Neuronal stem cell (in vitro differentiated cells): Measurements from ENCODE around the gene NOVA1.

Source experiments
- DNase-seq: peaks from one replicate; pipeline ENCODE4 v3.0.0-alpha.2; 2013; ENCODE audit warnings: low spot score
- H2AFZ ChIP-seq: one replicate; pipeline ENCODE4 v1.6.1; 2013; ENCODE audit warnings: mild to moderate bottlenecking, low read length, inconsistent platforms
- H2AK5ac ChIP-seq: 2 replicates; pipeline ENCODE4 v1.6.1; 2013; ENCODE audit warnings: low read depth, mild to moderate bottlenecking, inconsistent platforms, low read length, moderate library complexity, mixed read lengths
- H2BK120ac ChIP-seq: 2 replicates; pipeline ENCODE4 v1.6.1; 2013; ENCODE audit warnings: low read depth, mild to moderate bottlenecking, inconsistent platforms, low read length, moderate library complexity, mixed read lengths
- H2BK12ac ChIP-seq: one replicate; pipeline ENCODE4 v1.6.1; 2013; ENCODE audit warnings: low read length, inconsistent platforms
- H2BK15ac ChIP-seq: 2 replicates; pipeline ENCODE4 v1.6.1; 2013; ENCODE audit warnings: mild to moderate bottlenecking, low read length, inconsistent platforms, mixed read lengths
- H2BK5ac ChIP-seq: one replicate; pipeline ENCODE4 v1.6.1; 2013; ENCODE audit warnings: inconsistent platforms, mild to moderate bottlenecking, low read length, moderate library complexity
- H3K14ac ChIP-seq: one replicate; pipeline ENCODE4 v1.6.1; 2013; ENCODE audit warnings: low read length, inconsistent platforms
- H3K18ac ChIP-seq: 2 replicates; pipeline ENCODE4 v1.6.1; 2013; ENCODE audit warnings: low read length, inconsistent platforms
- H3K23ac ChIP-seq: 2 replicates; pipeline ENCODE4 v1.6.1; 2013; ENCODE audit warnings: low read depth, mild to moderate bottlenecking, mixed read lengths, low read length, inconsistent platforms; ENCODE audit not compliant: poor library complexity
- H3K27ac ChIP-seq: replicated peaks from 3 replicates; pipeline ENCODE4 v1.5.1; 2013; ENCODE audit warnings: low read length, inconsistent platforms
- H3K27me3 ChIP-seq, 3 experiments: 2 replicates each; pipeline ENCODE4 v1.6.1; 2013; ENCODE audit warnings: low read length in 3 of 3, mild to moderate bottlenecking in 2 of 3, inconsistent platforms in 1 of 3, low read depth in 1 of 3, mixed read lengths in 1 of 3, moderate library complexity in 1 of 3; ENCODE audit not compliant: control insufficient read depth in 3 of 3, insufficient read depth in 3 of 3
- H3K36me3 ChIP-seq, 2 donors: replicated peaks in 1 of 2; 2 replicates each; pipeline ENCODE4 v1.6.1; 2013; ENCODE audit warnings: low read length in 2 of 2; ENCODE audit not compliant: control insufficient read depth in 2 of 2, insufficient read depth in 2 of 2
- H3K4ac ChIP-seq: 2 replicates; pipeline ENCODE4 v1.6.1; 2013; ENCODE audit warnings: inconsistent platforms, mild to moderate bottlenecking, low read length, moderate library complexity
- H3K4me1 ChIP-seq, 2 donors: 1 replicate in 1 of 2; 2 replicates in 1 of 2; pipeline ENCODE4 v1.6.1; 2013; ENCODE audit warnings: low read length in 2 of 2, low read depth in 1 of 2; ENCODE audit not compliant: control insufficient read depth in 2 of 2, insufficient read depth in 1 of 2
- H3K4me2 ChIP-seq: one replicate; pipeline ENCODE4 v1.6.1; 2013; ENCODE audit warnings: mild to moderate bottlenecking, low read length, inconsistent platforms; ENCODE audit not compliant: insufficient read depth, poor library complexity, severe bottlenecking
- H3K4me3 ChIP-seq, 2 donors: 2 replicates each; pipeline ENCODE4 v1.5.1; 2013; ENCODE audit warnings: low read length in 2 of 2, mild to moderate bottlenecking in 2 of 2, inconsistent platforms in 1 of 2, moderate library complexity in 1 of 2
- H3K79me1 ChIP-seq: one replicate; pipeline ENCODE4 v1.6.1; 2013; ENCODE audit warnings: low read depth, mild to moderate bottlenecking, inconsistent platforms, low read length, moderate library complexity
- H3K9ac ChIP-seq: one replicate; pipeline ENCODE4 v1.6.1; 2013; ENCODE audit warnings: mild to moderate bottlenecking, low read depth, low read length, inconsistent platforms; ENCODE audit not compliant: poor library complexity
- H3K9me3 ChIP-seq, 2 donors: replicated peaks in 1 of 2; 2 replicates each; pipeline versions ENCODE3 to v1.6.1; 2013; ENCODE audit warnings: low read length in 2 of 2, mild to moderate bottlenecking in 2 of 2, inconsistent platforms in 1 of 2, low read depth in 1 of 2, mixed read lengths in 1 of 2, moderate library complexity in 1 of 2; ENCODE audit not compliant: control insufficient read depth in 2 of 2, insufficient read depth in 1 of 2
- H4K8ac ChIP-seq: one replicate; pipeline ENCODE4 v1.6.1; 2013; ENCODE audit warnings: low read depth, mild to moderate bottlenecking, inconsistent platforms, low read length, moderate library complexity
- H4K91ac ChIP-seq: one replicate; pipeline ENCODE4 v1.6.1; 2013; ENCODE audit warnings: low read length, low read depth, mild to moderate bottlenecking, inconsistent platforms; ENCODE audit not compliant: poor library complexity
- WGBS, 2 donors: extraction: QIAGEN DNeasy Blood & Tissue Kit; methylation state at CpG; one replicate each; pipeline ENCODE4 v1.1.7; 2013; ENCODE audit warnings: missing lambda C conversion rate in 2 of 2, mixed read lengths in 1 of 2; ENCODE audit not compliant: insufficient read length in 2 of 2, insufficient replicate concordance in 1 of 2; ENCODE audit errors: extremely low coverage in 2 of 2; 5-methylcytosine and 5-hydroxymethylcytosine counted together

NOVA1 gene

DNA sequence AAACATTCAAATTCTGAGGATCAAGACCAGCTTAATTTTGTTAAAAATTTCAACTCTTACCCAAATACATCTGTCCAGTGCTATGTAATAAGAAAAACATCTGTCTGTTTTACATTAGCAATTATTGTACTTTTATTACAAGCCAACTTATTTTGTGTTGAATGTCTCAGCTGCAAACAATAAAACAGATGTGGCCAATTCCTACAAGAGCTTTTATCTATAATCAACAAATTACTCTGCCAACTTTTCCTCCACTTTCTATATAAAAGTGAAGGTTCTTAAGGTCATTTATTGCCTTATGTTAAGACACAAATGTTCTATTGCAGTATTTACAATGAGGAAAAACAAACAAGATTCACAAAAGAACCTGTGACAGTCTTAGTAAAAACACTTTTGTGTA is 72.7 kb downstream of the NOVA1 start:
- H3K27me3 ChIP-seq: no peaks in the 10 kb centered on the region
- no peak overlapping the region for H4K8ac ChIP-seq
- no peak overlapping the region for H2BK5ac ChIP-seq
- H3K4ac ChIP-seq: no peak overlapping the region
- no peak overlapping the region for H3K4me3 ChIP-seq
- no peaks in the 10 kb centered on the region for H3K9me3 ChIP-seq
- H4K91ac ChIP-seq: no peak overlapping the region
- no peak overlapping the region for H2AK5ac ChIP-seq
- H3K9ac ChIP-seq: no peak overlapping the region
- H3K4me2 ChIP-seq: no peak overlapping the region
- no peak overlapping the region for H3K23ac ChIP-seq
- H3K36me3 ChIP-seq: peaks cover 0 to 13% of the 10 kb centered on the region in 2 donors
- no peaks in the 10 kb centered on the region for H3K4me1 ChIP-seq
- H3K79me1 ChIP-seq: no peaks in the 10 kb centered on the region
- no peak overlapping the region for H3K14ac ChIP-seq
- DNase-seq: no peak
- H3K18ac ChIP-seq: no peak overlapping the region
- H2BK15ac ChIP-seq: no peak overlapping the region
- no peak overlapping the region for H3K27ac ChIP-seq
- H2BK120ac ChIP-seq: no peak overlapping the region
- H2AFZ ChIP-seq: no peak overlapping the region
- H2BK12ac ChIP-seq: no peak overlapping the region

DNA sequence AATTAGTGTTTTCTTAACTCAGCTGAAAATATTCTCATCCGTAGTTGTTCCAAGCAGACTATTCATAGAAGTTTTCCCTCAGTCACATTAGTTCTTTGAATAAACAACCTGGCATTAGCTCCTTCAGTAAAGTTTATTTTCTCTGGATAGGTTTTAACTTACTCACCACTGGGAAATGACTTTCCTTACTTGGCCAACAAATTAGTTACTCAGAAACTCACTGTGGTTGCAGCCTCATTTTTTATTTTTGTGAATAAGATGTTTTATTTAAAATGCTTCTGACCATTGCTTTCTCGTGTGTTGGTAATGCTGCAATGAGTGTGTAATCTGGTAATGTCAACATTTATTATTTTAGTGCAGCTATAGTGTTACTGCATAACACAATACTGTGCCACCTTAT is 74.9 kb downstream of the NOVA1 start:
- no peak overlapping the region for H2BK120ac ChIP-seq

DNA sequence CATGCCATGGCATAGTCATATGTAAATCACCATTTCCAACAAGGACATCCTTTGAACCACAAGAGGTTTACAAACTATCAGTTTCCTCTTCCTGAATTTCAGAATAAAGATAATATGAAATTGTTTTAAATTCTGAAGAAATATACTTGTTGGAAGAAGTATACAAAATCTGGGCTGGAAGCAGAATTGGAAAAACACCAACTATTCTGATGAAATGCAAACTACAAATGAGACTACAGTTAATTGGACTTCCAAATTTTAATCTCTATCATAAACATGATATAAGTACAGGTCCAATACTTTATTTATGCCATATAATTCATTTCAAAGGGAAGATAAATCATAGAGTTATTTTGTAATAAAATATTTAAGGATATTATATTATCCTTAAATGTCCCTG is 80.1 kb downstream of the NOVA1 start:
- H3K18ac ChIP-seq: no peak overlapping the region
- H4K8ac ChIP-seq: no peak overlapping the region
- no peak overlapping the region for H3K9ac ChIP-seq
- H3K4me1 ChIP-seq: no peaks in the 10 kb centered on the region
- H3K79me1 ChIP-seq: no peaks in the 10 kb centered on the region
- H3K27ac ChIP-seq: no peak overlapping the region
- no peak overlapping the region for H2AFZ ChIP-seq
- H3K4ac ChIP-seq: no peak overlapping the region
- H2BK120ac ChIP-seq: no peak overlapping the region
- no peak overlapping the region for H2BK15ac ChIP-seq
- no peak overlapping the region for H2AK5ac ChIP-seq
- DNase-seq: no peak
- H3K4me2 ChIP-seq: no peak overlapping the region
- no peak overlapping the region for H4K91ac ChIP-seq
- no peaks in the 10 kb centered on the region for H3K27me3 ChIP-seq
- H2BK12ac ChIP-seq: no peak overlapping the region
- no peak overlapping the region for H3K4me3 ChIP-seq
- no peaks in the 10 kb centered on the region for H3K9me3 ChIP-seq
- H3K14ac ChIP-seq: no peak overlapping the region
- no peaks in the 10 kb centered on the region for H3K36me3 ChIP-seq
- H3K23ac ChIP-seq: no peak overlapping the region
- no peak overlapping the region for H2BK5ac ChIP-seq

More for the DNA sequence above, 74.9 kb downstream of the NOVA1 start:
- H2BK15ac ChIP-seq: no peak overlapping the region
- H3K18ac ChIP-seq: no peak overlapping the region
- no peak for DNase-seq
- no peak overlapping the region for H3K9ac ChIP-seq
- no peaks in the 10 kb centered on the region for H3K79me1 ChIP-seq
- no peaks in the 10 kb centered on the region for H3K4me1 ChIP-seq
- H2AK5ac ChIP-seq: no peak overlapping the region
- no peak overlapping the region for H3K27ac ChIP-seq
- H2BK5ac ChIP-seq: no peak overlapping the region
- no peak overlapping the region for H3K4ac ChIP-seq
- no peak overlapping the region for H3K14ac ChIP-seq
- H3K23ac ChIP-seq: no peak overlapping the region
- no peak overlapping the region for H3K4me2 ChIP-seq
- H2BK12ac ChIP-seq: no peak overlapping the region
- no peak overlapping the region for H4K91ac ChIP-seq
- H3K36me3 ChIP-seq: peaks cover 0 to 3% of the 10 kb centered on the region in 2 donors
- no peaks in the 10 kb centered on the region for H3K27me3 ChIP-seq
- H3K9me3 ChIP-seq: no peaks in the 10 kb centered on the region
- no peak overlapping the region for H4K8ac ChIP-seq
- WGBS, 2 donors: no CpG with 5 or more reads among the region's 2 CpGs
- no peak overlapping the region for H2AFZ ChIP-seq
- H3K4me3 ChIP-seq: no peak overlapping the region

DNA sequence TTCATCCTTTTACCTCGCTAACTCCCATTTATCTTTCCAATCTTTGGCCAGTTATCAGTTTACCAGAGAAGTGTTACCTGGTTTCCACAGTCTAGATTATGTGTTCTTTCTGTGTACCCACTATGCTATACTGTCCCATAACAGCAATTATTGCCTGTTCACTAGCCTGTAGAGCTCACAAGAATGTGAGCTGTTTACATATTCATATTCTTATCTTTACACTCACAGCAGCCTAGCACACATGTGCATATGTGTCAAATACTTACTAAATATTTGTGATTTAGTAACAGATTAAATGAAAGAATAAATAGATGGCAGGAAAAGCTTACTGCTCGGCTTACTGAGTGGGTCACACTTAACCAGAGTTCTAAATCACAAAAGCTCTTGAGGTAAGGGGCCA is 97.8 kb downstream of the NOVA1 start:
- no peaks in the 10 kb centered on the region for H3K27me3 ChIP-seq
- H4K8ac ChIP-seq: no peak overlapping the region
- no peak overlapping the region for H3K9ac ChIP-seq
- H3K9me3 ChIP-seq: peaks cover 0 to 4% of the 10 kb centered on the region in 2 donors
- H2BK12ac ChIP-seq: no peak overlapping the region
- H3K27ac ChIP-seq: no peak overlapping the region
- no peaks in the 10 kb centered on the region for H3K79me1 ChIP-seq
- no peak for DNase-seq
- no peak overlapping the region for H2BK5ac ChIP-seq
- H4K91ac ChIP-seq: no peak overlapping the region
- no peak overlapping the region for H3K14ac ChIP-seq
- H2BK15ac ChIP-seq: no peak overlapping the region
- no peak overlapping the region for H2AK5ac ChIP-seq
- WGBS, 2 donors: no CpG with 5 or more reads among the region's 2 CpGs
- no peak overlapping the region for H3K4ac ChIP-seq
- H3K4me2 ChIP-seq: no peak overlapping the region
- no peak overlapping the region for H2BK120ac ChIP-seq
- H3K36me3 ChIP-seq: no peaks in the 10 kb centered on the region
- H3K23ac ChIP-seq: no peak overlapping the region
- H2AFZ ChIP-seq: no peak overlapping the region
- H3K4me1 ChIP-seq: no peaks in the 10 kb centered on the region
- no peak overlapping the region for H3K4me3 ChIP-seq
- H3K18ac ChIP-seq: no peak overlapping the region
